ENCODE results near the gene NR1H2. TPM values are rescaled to one million over a fixed set of nuclear protein-coding genes. Genes with fewer than 3 reads are reported as not detected.
A peak's percentile ranks its signal among the peaks of the same experiment; 100 is the strongest.

Gene NR1H2
- total and polyA plus RNA-seq, 9 donors: 19.2 to 24.8 (median 22.1) TPM

GRCh38 chr19:50414864-50415660 lies 38.8 kb downstream of the NR1H2 start:
- peaks cover 10% of the 10 kb centered on the region for H3K36me3 ChIP-seq (ENCODE audit: control insufficient read depth, insufficient read depth, low read length)
- H3K4me1 ChIP-seq (ENCODE audit: control insufficient read depth, insufficient read depth, low read length): peaks cover 14% of the 10 kb centered on the region
- no peak overlapping the region for H3K4me3 ChIP-seq (ENCODE audit: low read length)
- WGBS (ENCODE audit: insufficient coverage): 48% methylated on average over 28 of the region's 37 CpGs
- no peaks in the 10 kb centered on the region for H3K9me3 ChIP-seq (replicated peaks; ENCODE audit: control insufficient read depth, low read depth, low read length)
- peaks cover 28% of the 10 kb centered on the region for H3K27me3 ChIP-seq (ENCODE audit: control insufficient read depth, insufficient read depth, low read length)
- DNase-seq: peak; percentile 65
- no peak overlapping the region for H3K27ac ChIP-seq (ENCODE audit: low read length)

- Histone ChIP-seq H3K36me3 (ENCODE audit: control insufficient read depth, insufficient read depth, low read length) (peaks cover 4% of the 10 kb centered on the region), H3K27ac (ENCODE audit: low read length) (no peak overlapping the region), H3K9me3 (replicated peaks; ENCODE audit: control insufficient read depth, low read depth, low read length) (no peaks in the 10 kb centered on the region), H3K4me3 (ENCODE audit: low read length) (no peak overlapping the region), H3K4me1 (ENCODE audit: control insufficient read depth, insufficient read depth, low read length) (peaks cover 14% of the 10 kb centered on the region), H3K27me3 (ENCODE audit: control insufficient read depth, insufficient read depth, low read length) (peaks cover 31% of the 10 kb centered on the region)
- DNase-seq: no peak
- WGBS (ENCODE audit: insufficient coverage): 68% methylated on average over 16 of the region's 22 CpGs
These were observed 39.4 kb downstream of the NR1H2 start for GRCh38 chr19:50415661-50416033.

- DNase-seq: no peak
- WGBS (ENCODE audit: insufficient coverage): 86% methylated on average over 33 of the region's 35 CpGs
- H3K9me3 ChIP-seq (replicated peaks; ENCODE audit: control insufficient read depth, low read depth, low read length): no peaks in the 10 kb centered on the region
These were observed 40.0 kb downstream of the NR1H2 start for GRCh38 chr19:50416034-50416977.

GRCh38 chr19:50417111-50418081 lies 41.1 kb downstream of the NR1H2 start:
- Histone ChIP-seq H3K36me3 (ENCODE audit: control insufficient read depth, insufficient read depth, low read length) (no peaks in the 10 kb centered on the region), H3K4me1 (ENCODE audit: control insufficient read depth, insufficient read depth, low read length) (peaks cover 14% of the 10 kb centered on the region), H3K27ac (ENCODE audit: low read length) (no peak overlapping the region), H3K4me3 (ENCODE audit: low read length) (no peak overlapping the region), H3K27me3 (ENCODE audit: control insufficient read depth, insufficient read depth, low read length) (peaks cover 32% of the 10 kb centered on the region), H3K9me3 (replicated peaks; ENCODE audit: control insufficient read depth, low read depth, low read length) (no peaks in the 10 kb centered on the region)
- WGBS (ENCODE audit: insufficient coverage): 72% methylated on average over 23 of the region's 42 CpGs
- no peak for DNase-seq

More at GRCh38 chr19:50416034-50416977, 40.0 kb downstream of the NR1H2 start:
- Histone ChIP-seq H3K27ac (ENCODE audit: low read length) (no peak overlapping the region), H3K36me3 (ENCODE audit: control insufficient read depth, insufficient read depth, low read length) (no peaks in the 10 kb centered on the region), H3K4me3 (ENCODE audit: low read length) (no peak overlapping the region), H3K4me1 (ENCODE audit: control insufficient read depth, insufficient read depth, low read length) (peaks cover 14% of the 10 kb centered on the region), H3K27me3 (ENCODE audit: control insufficient read depth, insufficient read depth, low read length) (peaks cover 32% of the 10 kb centered on the region)

- DNase-seq: no peak
- H3K27me3 ChIP-seq (ENCODE audit: control insufficient read depth, insufficient read depth, low read length): peaks cover 32% of the 10 kb centered on the region
- H3K9me3 ChIP-seq (replicated peaks; ENCODE audit: control insufficient read depth, low read depth, low read length): no peaks in the 10 kb centered on the region
- H3K27ac ChIP-seq (ENCODE audit: low read length): no peak within 1 kb of the TSS
- peaks cover 14% of the 10 kb centered on the region for H3K4me1 ChIP-seq (ENCODE audit: control insufficient read depth, insufficient read depth, low read length)
- no peak within 1 kb of the TSS for H3K4me3 ChIP-seq (ENCODE audit: low read length)
- no peaks in the 10 kb centered on the region for H3K36me3 ChIP-seq (ENCODE audit: control insufficient read depth, insufficient read depth, low read length)
- WGBS (ENCODE audit: insufficient coverage): 15% methylated on average over 13 of the region's 34 CpGs
These were observed 42.1 kb downstream of the NR1H2 start, which contains the start of gene SPIB for GRCh38 chr19:50418176-50419021. SPIB (plus strand) TSS chr19:50418938; CDS start chr19:50418963, 25 bp downstream.

- no peaks in the 10 kb centered on the region for H3K9me3 ChIP-seq (replicated peaks; ENCODE audit: control insufficient read depth, low read depth, low read length)
- WGBS (ENCODE audit: insufficient coverage): 7% methylated on average over 12 of the region's 14 CpGs
- peaks cover 14% of the 10 kb centered on the region for H3K4me1 ChIP-seq (ENCODE audit: control insufficient read depth, insufficient read depth, low read length)
- no peak overlapping the region for H3K27ac ChIP-seq (ENCODE audit: low read length)
- no peaks in the 10 kb centered on the region for H3K36me3 ChIP-seq (ENCODE audit: control insufficient read depth, insufficient read depth, low read length)
- no peak for DNase-seq
- H3K4me3 ChIP-seq (ENCODE audit: low read length): no peak overlapping the region
- peaks cover 32% of the 10 kb centered on the region for H3K27me3 ChIP-seq (ENCODE audit: control insufficient read depth, insufficient read depth, low read length)
These were observed 42.8 kb downstream of the NR1H2 start for GRCh38 chr19:50419022-50419579.

- Histone ChIP-seq H3K36me3 (ENCODE audit: control insufficient read depth, insufficient read depth, low read length) (no peaks in the 10 kb centered on the region), H3K27ac (ENCODE audit: low read length) (no peak overlapping the region), H3K9me3 (replicated peaks; ENCODE audit: control insufficient read depth, low read depth, low read length) (no peaks in the 10 kb centered on the region), H3K4me1 (ENCODE audit: control insufficient read depth, insufficient read depth, low read length) (peaks cover 13% of the 10 kb centered on the region), H3K27me3 (ENCODE audit: control insufficient read depth, insufficient read depth, low read length) (peaks cover 32% of the 10 kb centered on the region), H3K4me3 (ENCODE audit: low read length) (no peak overlapping the region)
- no peak for DNase-seq
- WGBS (ENCODE audit: insufficient coverage): 6% methylated on average over 3 of the region's 8 CpGs
These were observed 43.4 kb downstream of the NR1H2 start for GRCh38 chr19:50419580-50420035.

GRCh38 chr19:50420127-50420526 lies 43.9 kb downstream of the NR1H2 start:
- no peak overlapping the region for H3K4me3 ChIP-seq (ENCODE audit: low read length)
- no CpG with 5 or more reads among the region's 3 CpGs for WGBS (ENCODE audit: insufficient coverage)
- H3K4me1 ChIP-seq (ENCODE audit: control insufficient read depth, insufficient read depth, low read length): peaks cover 11% of the 10 kb centered on the region
- no peak overlapping the region for H3K27ac ChIP-seq (ENCODE audit: low read length)
- H3K27me3 ChIP-seq (ENCODE audit: control insufficient read depth, insufficient read depth, low read length): peaks cover 32% of the 10 kb centered on the region
- H3K36me3 ChIP-seq (ENCODE audit: control insufficient read depth, insufficient read depth, low read length): no peaks in the 10 kb centered on the region
- no peaks in the 10 kb centered on the region for H3K9me3 ChIP-seq (replicated peaks; ENCODE audit: control insufficient read depth, low read depth, low read length)
- no peak for DNase-seq
